ENCODE data around the gene RBM27. TPM values are rescaled to one million over a fixed set of nuclear protein-coding genes. Genes with fewer than 3 reads are reported as not detected.

Gene RBM27
- total and polyA plus RNA-seq, 10 of the 15 experiments (the other 5 are each of a cell fraction or from before 2014, with no cell fraction given), result 5.8 to 33.9 (median 16.9) TPM

DNA sequence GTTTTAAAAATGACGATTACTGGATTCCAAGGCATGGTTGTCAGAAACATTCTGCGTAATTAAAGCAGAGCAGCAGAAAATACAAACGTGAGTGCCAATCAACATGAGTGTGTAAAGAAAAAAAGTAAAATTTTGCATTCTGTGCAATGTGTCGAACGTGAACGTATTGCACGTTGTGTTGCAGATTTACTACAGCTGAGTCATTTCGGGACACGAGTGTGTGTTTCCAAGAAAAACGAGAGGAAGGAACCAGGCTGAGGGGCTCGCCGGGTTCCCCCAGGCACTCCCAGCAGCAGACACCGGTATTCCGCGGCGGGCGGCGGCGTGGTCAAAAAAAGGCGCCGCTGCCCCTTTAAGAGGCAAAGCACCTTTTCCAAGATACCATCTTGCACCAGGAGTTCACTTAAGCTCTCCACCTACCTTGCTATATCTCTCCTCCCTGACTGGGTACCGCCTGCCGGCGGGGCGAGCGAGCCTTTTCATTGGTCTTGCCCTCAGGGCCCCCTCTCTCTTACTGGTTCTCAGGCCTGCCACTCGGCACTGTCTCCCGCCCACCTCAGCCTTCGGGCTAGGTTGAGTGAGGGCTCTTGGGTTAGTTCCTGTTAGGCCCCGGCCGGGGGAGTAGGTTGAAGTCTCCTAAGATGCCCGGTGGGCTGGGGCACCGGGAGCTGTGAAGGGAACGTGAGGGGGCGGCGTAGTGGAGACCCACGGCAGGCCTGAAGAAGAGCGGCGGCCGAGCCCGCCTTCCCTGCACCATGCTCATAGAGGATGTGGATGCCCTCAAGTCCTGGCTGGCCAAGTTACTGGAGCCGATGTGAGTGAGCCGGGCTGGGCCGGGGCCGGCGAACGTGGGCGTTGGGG, at the start of gene RBM27 (continued):
- TF ChIP-seq, protein P1, sequence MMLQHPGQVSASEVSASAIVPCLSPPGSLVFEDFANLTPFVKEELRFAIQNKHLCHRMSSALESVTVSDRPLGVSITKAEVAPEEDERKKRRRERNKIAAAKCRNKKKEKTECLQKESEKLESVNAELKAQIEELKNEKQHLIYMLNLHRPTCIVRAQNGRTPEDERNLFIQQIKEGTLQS (IDR thresholded peaks at IDR 0.05; ENCODE audit: borderline replicate concordance, extremely low read depth, low read depth, low read length), result no peak
- TF ChIP-seq HDGF (IDR thresholded peaks at IDR 0.05), result no peak
- TF ChIP-seq E4F1 (IDR thresholded peaks at IDR 0.05; ENCODE audit: borderline replicate concordance, partially characterized antibody), result peak; percentile 60
- TF ChIP-seq MLLT1 (IDR thresholded peaks at IDR 0.05), result 0 out of 2 replicates have a peak, but pooled peaks have one; percentile 27
- TF ChIP-seq USF2 (IDR thresholded peaks at IDR 0.05; ENCODE audit: borderline replicate concordance, low read depth, low read length), result no peak
- peak; percentile 85 for TF ChIP-seq POLR2A (IDR thresholded peaks at IDR 0.05; ENCODE audit: low read depth, low read length)
- peak; percentile 50; the same call in 1 of the 2 replicates for TF ChIP-seq RB1 (IDR thresholded peaks at IDR 0.05; ENCODE audit: borderline replicate concordance)
- TF ChIP-seq EGR1 (IDR thresholded peaks at IDR 0.05; ENCODE audit: borderline replicate concordance in 1 of 2, low read depth in 2 of 2, low read length in 2 of 2), result peak in 1 of 2 experiments; percentile 81; a peak in 1 of 3 replicates
- peak; percentile 15 for TF ChIP-seq SKIL (IDR thresholded peaks at IDR 0.05; ENCODE audit: low read depth, poor library complexity, severe bottlenecking)
- no peak for TF ChIP-seq KAT2A (conservative IDR thresholded peaks at IDR 0.05; ENCODE audit: control insufficient read depth, low read depth, low read length)
- TF ChIP-seq HSF1 (IDR thresholded peaks at IDR 0.05; ENCODE audit: low read depth, low read length), result no peak
- TF ChIP-seq, protein P2, sequence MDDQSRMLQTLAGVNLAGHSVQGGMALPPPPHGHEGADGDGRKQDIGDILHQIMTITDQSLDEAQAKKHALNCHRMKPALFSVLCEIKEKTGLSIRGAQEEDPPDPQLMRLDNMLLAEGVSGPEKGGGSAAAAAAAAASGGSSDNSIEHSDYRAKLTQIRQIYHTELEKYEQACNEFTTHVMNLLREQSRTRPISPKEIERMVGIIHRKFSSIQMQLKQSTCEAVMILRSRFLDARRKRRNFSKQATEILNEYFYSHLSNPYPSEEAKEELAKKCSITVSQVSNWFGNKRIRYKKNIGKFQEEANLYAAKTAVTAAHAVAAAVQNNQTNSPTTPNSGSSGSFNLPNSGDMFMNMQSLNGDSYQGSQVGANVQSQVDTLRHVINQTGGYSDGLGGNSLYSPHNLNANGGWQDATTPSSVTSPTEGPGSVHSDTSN (IDR thresholded peaks at IDR 0.05; ENCODE audit: insufficient replicate concordance, low read depth, low read length), result peak; percentile 100
- no peak for TF ChIP-seq ZNF24 (IDR thresholded peaks at IDR 0.05)
- peak; percentile 58; the same call in 1 of the 2 replicates for TF ChIP-seq PML (IDR thresholded peaks at IDR 0.05; ENCODE audit: low read length)
- peak; percentile 29; the same call in 1 of the 2 replicates for TF ChIP-seq RUNX3 (IDR thresholded peaks at IDR 0.05; ENCODE audit: low read length)
- no peak for TF ChIP-seq TCF3 (IDR thresholded peaks at IDR 0.05; ENCODE audit: borderline replicate concordance, insufficient read depth, low read depth, low read length)
